IPS-15b (cell line): Measurements from ENCODE around the gene MPDZ.

Source experiments
- H3K27me3 ChIP-seq: one replicate; pipeline ENCODE4 v1.6.1; 2013; ENCODE audit warnings: low read length; ENCODE audit not compliant: control insufficient read depth, insufficient read depth
- H3K36me3 ChIP-seq: one replicate; pipeline ENCODE4 v1.6.1; 2013; ENCODE audit warnings: low read length; ENCODE audit not compliant: control insufficient read depth, insufficient read depth
- H3K4me1 ChIP-seq: one replicate; pipeline ENCODE4 v1.6.1; 2013; ENCODE audit warnings: mild to moderate bottlenecking, low read length; ENCODE audit not compliant: control insufficient read depth, insufficient read depth
- H3K4me3 ChIP-seq: one replicate; pipeline ENCODE4 v1.5.1; 2013; ENCODE audit warnings: low read depth, low read length
- H3K9ac ChIP-seq: one replicate; pipeline ENCODE4 v1.6.1; 2013; ENCODE audit warnings: low read depth, mild to moderate bottlenecking, low read length
- H3K9me3 ChIP-seq: one replicate; pipeline ENCODE4 v1.6.1; 2013; ENCODE audit warnings: mild to moderate bottlenecking, low read length; ENCODE audit not compliant: control insufficient read depth, insufficient read depth

MPDZ gene

GRCh38 chr9:13213998-13214397, 65.5 kb downstream of the MPDZ start:
- H3K27me3 ChIP-seq = no peaks in the 10 kb centered on the region
- H3K9me3 ChIP-seq = no peaks in the 10 kb centered on the region
- H3K4me1 ChIP-seq = no peaks in the 10 kb centered on the region
- H3K9ac ChIP-seq = no peak overlapping the region
- no peak overlapping the region for H3K4me3 ChIP-seq
- no peaks in the 10 kb centered on the region for H3K36me3 ChIP-seq

- Histone ChIP-seq H3K27me3 (no peaks in the 10 kb centered on the region), H3K9ac (no peak overlapping the region), H3K36me3 (no peaks in the 10 kb centered on the region)
Observed at GRCh38 chr9:13213337-13213736, 66.2 kb downstream of the MPDZ start.

GRCh38 chr9:13210306-13210705, 69.2 kb downstream of the MPDZ start:
- Histone ChIP-seq H3K4me1 (no peaks in the 10 kb centered on the region), H3K9me3 (no peaks in the 10 kb centered on the region), H3K4me3 (no peak overlapping the region), H3K36me3 (no peaks in the 10 kb centered on the region), H3K27me3 (no peaks in the 10 kb centered on the region), H3K9ac (no peak overlapping the region)

More at GRCh38 chr9:13213337-13213736, 66.2 kb downstream of the MPDZ start:
- no peaks in the 10 kb centered on the region for H3K4me1 ChIP-seq
- H3K4me3 ChIP-seq = no peak overlapping the region
- H3K9me3 ChIP-seq = no peaks in the 10 kb centered on the region

- no peaks in the 10 kb centered on the region for H3K36me3 ChIP-seq
- no peaks in the 10 kb centered on the region for H3K4me1 ChIP-seq
- H3K9ac ChIP-seq = no peak overlapping the region
- H3K9me3 ChIP-seq = no peaks in the 10 kb centered on the region
- H3K27me3 ChIP-seq = no peaks in the 10 kb centered on the region
- H3K4me3 ChIP-seq = no peak overlapping the region
Observed at GRCh38 chr9:13209498-13209897, 70.0 kb downstream of the MPDZ start.

GRCh38 chr9:13205824-13206223, 73.7 kb downstream of the MPDZ start:
- Histone ChIP-seq H3K4me3 (no peak overlapping the region), H3K9ac (no peak overlapping the region), H3K4me1 (no peaks in the 10 kb centered on the region), H3K36me3 (no peaks in the 10 kb centered on the region), H3K27me3 (no peaks in the 10 kb centered on the region), H3K9me3 (no peaks in the 10 kb centered on the region)

GRCh38 chr9:13190040-13190439, 89.5 kb downstream of the MPDZ start:
- H3K4me1 ChIP-seq = no peaks in the 10 kb centered on the region
- no peak overlapping the region for H3K9ac ChIP-seq
- no peaks in the 10 kb centered on the region for H3K36me3 ChIP-seq
- H3K27me3 ChIP-seq = no peaks in the 10 kb centered on the region
- H3K4me3 ChIP-seq = no peak overlapping the region
- no peaks in the 10 kb centered on the region for H3K9me3 ChIP-seq

GRCh38 chr9:13189362-13189761, 90.1 kb downstream of the MPDZ start:
- Histone ChIP-seq H3K27me3 (no peaks in the 10 kb centered on the region), H3K4me3 (no peak overlapping the region)

GRCh38 chr9:13186774-13187173, 92.7 kb downstream of the MPDZ start:
- Histone ChIP-seq H3K4me3 (no peak overlapping the region), H3K36me3 (no peaks in the 10 kb centered on the region), H3K9me3 (no peaks in the 10 kb centered on the region), H3K27me3 (no peaks in the 10 kb centered on the region), H3K9ac (no peak overlapping the region), H3K4me1 (no peaks in the 10 kb centered on the region)

More at GRCh38 chr9:13189362-13189761, 90.1 kb downstream of the MPDZ start:
- H3K9me3 ChIP-seq = no peaks in the 10 kb centered on the region
- H3K4me1 ChIP-seq = no peaks in the 10 kb centered on the region
- no peaks in the 10 kb centered on the region for H3K36me3 ChIP-seq
- H3K9ac ChIP-seq = no peak overlapping the region

- Histone ChIP-seq H3K27me3 (no peaks in the 10 kb centered on the region), H3K4me3 (no peak overlapping the region), H3K36me3 (no peaks in the 10 kb centered on the region)
Observed at GRCh38 chr9:13186091-13186490, 93.4 kb downstream of the MPDZ start.

GRCh38 chr9:13181652-13182051, 97.8 kb downstream of the MPDZ start:
- no peak overlapping the region for H3K4me3 ChIP-seq
- H3K36me3 ChIP-seq = no peaks in the 10 kb centered on the region
- H3K4me1 ChIP-seq = no peaks in the 10 kb centered on the region
- no peaks in the 10 kb centered on the region for H3K9me3 ChIP-seq
- H3K27me3 ChIP-seq = no peaks in the 10 kb centered on the region
- H3K9ac ChIP-seq = no peak overlapping the region

More at GRCh38 chr9:13186091-13186490, 93.4 kb downstream of the MPDZ start:
- Histone ChIP-seq H3K9me3 (no peaks in the 10 kb centered on the region), H3K9ac (no peak overlapping the region), H3K4me1 (no peaks in the 10 kb centered on the region)

- Histone ChIP-seq H3K4me1 (no peaks in the 10 kb centered on the region), H3K9ac (no peak overlapping the region), H3K27me3 (no peaks in the 10 kb centered on the region), H3K9me3 (no peaks in the 10 kb centered on the region), H3K4me3 (no peak overlapping the region), H3K36me3 (no peaks in the 10 kb centered on the region)
Observed at GRCh38 chr9:13179257-13179656, 100.2 kb downstream of the MPDZ start.

- no peaks in the 10 kb centered on the region for H3K36me3 ChIP-seq
Observed at GRCh38 chr9:13175732-13176131, 103.8 kb downstream of the MPDZ start.

More at GRCh38 chr9:13175732-13176131, 103.8 kb downstream of the MPDZ start:
- Histone ChIP-seq H3K9ac (no peak overlapping the region), H3K4me1 (no peaks in the 10 kb centered on the region), H3K4me3 (no peak overlapping the region), H3K27me3 (no peaks in the 10 kb centered on the region), H3K9me3 (no peaks in the 10 kb centered on the region)
